ENCODE measurements around the gene PUM2. TPM values are rescaled to one million over a fixed set of nuclear protein-coding genes. Genes with fewer than 3 reads are reported as not detected.
A peak's percentile ranks its signal among the peaks of the same experiment; 100 is the strongest.

Gene PUM2
- total RNA-seq, 1 donor from 2014 or later, result 112 TPM

DNA sequence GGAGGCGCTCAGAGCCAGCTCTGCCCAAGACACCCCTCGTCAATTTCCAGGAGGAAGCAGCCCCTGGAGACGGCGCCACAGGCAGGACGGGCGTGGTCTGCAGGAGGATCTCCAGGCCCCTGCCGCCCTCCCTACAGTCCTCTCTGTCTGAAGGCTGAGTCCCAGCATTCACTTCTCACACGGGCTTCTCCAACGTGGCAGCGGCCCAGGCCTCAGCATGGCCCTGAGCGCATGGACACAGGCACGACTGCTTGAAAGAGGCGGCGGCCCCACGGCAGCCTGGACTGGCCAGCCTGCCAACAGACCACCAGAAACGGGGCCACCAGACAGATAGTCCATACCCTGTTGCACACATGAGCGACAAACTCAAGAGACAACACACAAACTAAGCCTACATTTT is 149.0 kb downstream of the PUM2 start:
- no peak for DNase-seq (ENCODE audit: extremely low spot score, unreplicated experiment)
- H3K9me3 Mint-ChIP-seq, result no peaks in the 10 kb centered on the region
- no peak overlapping the region for H3K27ac Mint-ChIP-seq
- H3K4me1 Mint-ChIP-seq (ENCODE audit: unreplicated experiment), result peaks cover 41% of the 10 kb centered on the region
- no peak overlapping the region for H3K4me3 Mint-ChIP-seq
- peaks cover 17% of the 10 kb centered on the region for H3K36me3 Mint-ChIP-seq
- TF ChIP-seq, protein P1, sequence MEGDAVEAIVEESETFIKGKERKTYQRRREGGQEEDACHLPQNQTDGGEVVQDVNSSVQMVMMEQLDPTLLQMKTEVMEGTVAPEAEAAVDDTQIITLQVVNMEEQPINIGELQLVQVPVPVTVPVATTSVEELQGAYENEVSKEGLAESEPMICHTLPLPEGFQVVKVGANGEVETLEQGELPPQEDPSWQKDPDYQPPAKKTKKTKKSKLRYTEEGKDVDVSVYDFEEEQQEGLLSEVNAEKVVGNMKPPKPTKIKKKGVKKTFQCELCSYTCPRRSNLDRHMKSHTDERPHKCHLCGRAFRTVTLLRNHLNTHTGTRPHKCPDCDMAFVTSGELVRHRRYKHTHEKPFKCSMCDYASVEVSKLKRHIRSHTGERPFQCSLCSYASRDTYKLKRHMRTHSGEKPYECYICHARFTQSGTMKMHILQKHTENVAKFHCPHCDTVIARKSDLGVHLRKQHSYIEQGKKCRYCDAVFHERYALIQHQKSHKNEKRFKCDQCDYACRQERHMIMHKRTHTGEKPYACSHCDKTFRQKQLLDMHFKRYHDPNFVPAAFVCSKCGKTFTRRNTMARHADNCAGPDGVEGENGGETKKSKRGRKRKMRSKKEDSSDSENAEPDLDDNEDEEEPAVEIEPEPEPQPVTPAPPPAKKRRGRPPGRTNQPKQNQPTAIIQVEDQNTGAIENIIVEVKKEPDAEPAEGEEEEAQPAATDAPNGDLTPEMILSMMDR (conservative IDR thresholded peaks at IDR 0.05), result no peak
- H3K27me3 Mint-ChIP-seq, result no peaks in the 10 kb centered on the region

GRCh38 chr2:20200697-20201555 is 149.7 kb downstream of the PUM2 start:
- H3K27me3 Mint-ChIP-seq, result no peaks in the 10 kb centered on the region
- H3K4me3 Mint-ChIP-seq, result no peak overlapping the region
- DNase-seq (ENCODE audit: extremely low spot score, unreplicated experiment), result no peak
- H3K27ac Mint-ChIP-seq, result peak overlapping the region; percentile 80
- TF ChIP-seq, protein P1 (conservative IDR thresholded peaks at IDR 0.05), result no peak
- no peaks in the 10 kb centered on the region for H3K9me3 Mint-ChIP-seq
- peaks cover 43% of the 10 kb centered on the region for H3K4me1 Mint-ChIP-seq (ENCODE audit: unreplicated experiment)
- peaks cover 17% of the 10 kb centered on the region for H3K36me3 Mint-ChIP-seq

DNA sequence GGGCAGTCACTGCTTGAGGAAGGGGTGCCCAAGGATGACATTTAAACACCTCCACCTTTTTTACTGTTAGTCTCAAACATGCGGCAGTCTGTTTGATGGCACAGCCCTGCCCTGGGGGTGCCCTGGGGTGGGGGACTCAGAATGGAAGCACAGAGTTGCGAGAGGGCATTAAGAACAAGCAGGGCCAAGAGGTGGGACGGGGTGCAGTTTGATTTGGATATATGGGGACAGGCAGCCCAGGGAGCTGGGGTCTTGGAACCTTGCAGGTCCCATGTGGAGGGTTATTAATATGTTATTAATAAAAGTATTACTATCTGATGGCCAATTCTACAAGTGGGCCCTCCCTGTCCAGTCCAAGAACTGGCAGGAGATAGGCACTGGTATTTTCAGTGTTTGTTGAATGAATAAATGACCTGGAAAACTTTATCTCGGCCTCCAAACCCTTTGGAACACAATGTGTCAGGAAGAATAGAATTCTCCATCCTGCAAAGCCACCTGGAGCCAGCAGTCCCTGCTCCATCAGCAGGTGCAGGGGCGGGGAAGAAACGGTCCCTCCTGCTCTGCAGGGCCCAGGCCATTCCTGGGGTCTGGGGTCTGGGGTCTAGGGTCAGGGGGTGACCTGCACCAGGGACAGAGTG is 150.9 kb downstream of the PUM2 start:
- Mint-ChIP-seq H3K4me1 (ENCODE audit: unreplicated experiment) (peaks cover 53% of the 10 kb centered on the region), H3K27ac (peak overlapping the region; percentile 94), H3K36me3 (peaks cover 17% of the 10 kb centered on the region), H3K27me3 (no peaks in the 10 kb centered on the region), H3K9me3 (no peaks in the 10 kb centered on the region), H3K4me3 (peak overlapping the region; percentile 75)
- no peak for DNase-seq (ENCODE audit: extremely low spot score, unreplicated experiment)
- TF ChIP-seq, protein P1 (conservative IDR thresholded peaks at IDR 0.05), result no peak

DNA sequence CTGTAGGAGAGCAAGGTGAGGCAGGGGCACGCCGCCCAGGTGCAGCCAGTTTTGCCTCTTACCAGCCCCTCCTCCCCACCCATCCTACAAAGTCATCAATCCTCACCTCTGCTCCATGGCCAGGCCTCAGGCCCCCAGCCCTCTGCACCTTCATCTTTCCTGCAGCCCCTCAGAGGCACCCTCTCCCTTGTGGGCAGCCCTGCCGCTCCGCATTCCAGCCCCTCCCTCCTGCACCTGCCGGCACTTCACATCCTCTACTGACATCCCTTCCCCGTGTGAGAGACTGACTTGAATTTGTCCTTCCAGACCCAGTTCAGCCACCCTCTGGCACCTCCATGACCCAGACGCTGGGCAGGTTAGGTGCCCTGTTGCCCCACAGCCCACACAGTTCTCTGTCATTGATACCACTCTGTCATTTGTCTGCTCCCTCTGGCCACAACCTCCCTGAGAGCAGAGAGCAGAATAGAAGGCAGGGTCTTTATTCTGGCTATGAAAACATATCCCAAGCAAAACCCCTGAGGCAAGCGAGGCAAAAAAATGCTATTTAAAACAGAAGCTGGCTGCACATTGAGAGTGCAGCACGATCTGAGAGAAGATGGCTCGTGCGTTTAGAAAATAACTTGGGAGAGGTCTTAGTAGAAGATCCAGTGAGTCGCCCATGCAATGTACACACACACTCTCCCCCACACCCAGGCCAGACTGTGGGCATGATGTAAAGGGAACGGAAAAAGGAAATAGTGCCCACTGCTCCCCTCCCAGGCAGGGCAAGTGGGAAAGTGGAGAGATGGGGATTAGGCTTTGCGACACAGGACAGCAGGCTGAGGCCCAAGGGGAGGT is 151.6 kb downstream of the PUM2 start:
- peak overlapping the region; percentile 94 for H3K27ac Mint-ChIP-seq
- TF ChIP-seq, protein P1 (conservative IDR thresholded peaks at IDR 0.05), result no peak
- no peaks in the 10 kb centered on the region for H3K9me3 Mint-ChIP-seq
- peaks cover 17% of the 10 kb centered on the region for H3K36me3 Mint-ChIP-seq
- no peaks in the 10 kb centered on the region for H3K27me3 Mint-ChIP-seq
- H3K4me3 Mint-ChIP-seq, result peak overlapping the region; percentile 75
- DNase-seq (ENCODE audit: extremely low spot score, unreplicated experiment), result no peak
- H3K4me1 Mint-ChIP-seq (ENCODE audit: unreplicated experiment), result peaks cover 58% of the 10 kb centered on the region

Other genes starting within 250 kb of the PUM2 start
- 164 and 375 TPM in 2 replicates for gene SDC1, start 125.7 kb downstream of the PUM2 start, total RNA-seq (ENCODE audit: low replicate concordance)
- 82.8 and 83.5 TPM in 2 replicates for gene RHOB, start 96.2 kb upstream of the PUM2 start, total RNA-seq (ENCODE audit: low replicate concordance)